HepG2 (cell line): Measurements from ENCODE around the gene MEGF11. TPM values are rescaled to one million over a fixed set of nuclear protein-coding genes. Genes with fewer than 3 reads are reported as not detected.

ENCODE experiments used
- HNF4A ChIP-seq: sonication (generic); formaldehyde crosslinking; IDR thresholded peaks from 2 replicates; pipeline ENCODE4 v1.4.0; 2020; ENCODE audit warnings: missing genetic modification reagents
- KDM5A ChIP-seq: fragments of 200-600 bp; sonication (generic); IDR thresholded peaks from 2 replicates; pipeline ENCODE4 v1.7.0; 2018; ENCODE audit warnings: antibody characterized with exemption, mild to moderate bottlenecking, low read length, borderline replicate concordance
- KMT2B ChIP-seq: IDR thresholded peaks from 2 replicates; pipeline ENCODE4 v1.6.1; 2016; ENCODE audit warnings: missing genetic modification reagents, missing compliant biosample characterization
- TRIM24 ChIP-seq: sonication (generic); formaldehyde crosslinking; IDR thresholded peaks from 2 replicates; pipeline ENCODE4 v1.8.0; 2022; ENCODE audit warnings: mild to moderate bottlenecking, missing genetic modification reagents
- ZFP90 ChIP-seq: sonication (generic); formaldehyde crosslinking; IDR thresholded peaks from 2 replicates; pipeline ENCODE4 v1.8.0; 2022; ENCODE audit warnings: missing genetic modification reagents, mild to moderate bottlenecking, inconsistent platforms, borderline replicate concordance
- ZMYM3 ChIP-seq: sonication (generic); formaldehyde crosslinking; IDR thresholded peaks from 2 replicates; pipeline ENCODE4 v1.5.1; 2020; ENCODE audit warnings: mild to moderate bottlenecking, missing genetic modification reagents
- ZNF296 ChIP-seq: sonication (generic); formaldehyde crosslinking; conservative IDR thresholded peaks from 2 replicates; pipeline ENCODE4 v1.5.0; 2020; ENCODE audit warnings: mild to moderate bottlenecking, missing genetic modification reagents
- ZNF329 ChIP-seq: sonication (generic); formaldehyde crosslinking; IDR thresholded peaks from 2 replicates; pipeline ENCODE4 v1.9.0; 2021; ENCODE audit warnings: low read depth, mild to moderate bottlenecking, missing genetic modification reagents
- ZNF446 ChIP-seq: sonication (generic); formaldehyde crosslinking; IDR thresholded peaks from 2 replicates; pipeline ENCODE4 v1.5.0; 2020; ENCODE audit warnings: mild to moderate bottlenecking, missing genetic modification reagents
- ZNF572 ChIP-seq: sonication (generic); formaldehyde crosslinking; IDR thresholded peaks from 2 replicates; pipeline ENCODE4 v1.5.1; 2020; ENCODE audit warnings: mild to moderate bottlenecking, missing genetic modification reagents
- polyA plus RNA-seq, 8 experiments: library from polyadenylated mRNA; depleted of rRNA in 3 of 8; stranded (reverse) in 7 of 8; unstranded in 1 of 8; fragments of >200 nt; fragmentation: Illumina TruSeq in 4 of 8; extraction: Trizol in 4 of 8; gene quantifications; 2 replicates each; pipeline versions ENCODE4 v1.2.1 to v1.2.3, GENCODE V29; 2011 to 2016; ENCODE audit warnings: low read depth in 4 of 8, missing spikeins in 1 of 8, mixed read lengths in 1 of 8; ENCODE audit not compliant: insufficient read depth in 1 of 8
- total RNA-seq, 5 experiments: library from RNA; depleted of rRNA; stranded (reverse); fragments of >200 nt; fragmentation: Illumina TruSeq; extraction: Trizol; gene quantifications; 2 replicates each; pipeline ENCODE4 v1.2.3, GENCODE V29; 2016; ENCODE audit warnings: low read depth in 1 of 5
- TF ChIP-seq, protein P1 (sequence below): sonication (generic); formaldehyde crosslinking; IDR thresholded peaks from 2 replicates; pipeline ENCODE4 v1.4.0; 2020; ENCODE audit warnings: mild to moderate bottlenecking, missing genetic modification reagents
- TF ChIP-seq, protein P2 (sequence below): sonication (generic); formaldehyde crosslinking; IDR thresholded peaks from 2 replicates; pipeline ENCODE4 v1.9.0; 2021; ENCODE audit warnings: missing genetic modification reagents, mild to moderate bottlenecking, borderline replicate concordance
- TF ChIP-seq, protein P3 (sequence below): sonication (generic); formaldehyde crosslinking; IDR thresholded peaks from 2 replicates; pipeline ENCODE4 v1.4.0; 2020; ENCODE audit warnings: missing genetic modification reagents
- TF ChIP-seq, protein P4 (sequence below): sonication (generic); formaldehyde crosslinking; IDR thresholded peaks from 2 replicates; pipeline ENCODE4 v1.4.0; 2020; ENCODE audit warnings: missing genetic modification reagents, borderline replicate concordance

The MEGF11 gene
- total and polyA plus RNA-seq, 2 of the 13 experiments (the other 11 are each of a cell fraction or from before 2014, with no cell fraction given), result not detected

DNA sequence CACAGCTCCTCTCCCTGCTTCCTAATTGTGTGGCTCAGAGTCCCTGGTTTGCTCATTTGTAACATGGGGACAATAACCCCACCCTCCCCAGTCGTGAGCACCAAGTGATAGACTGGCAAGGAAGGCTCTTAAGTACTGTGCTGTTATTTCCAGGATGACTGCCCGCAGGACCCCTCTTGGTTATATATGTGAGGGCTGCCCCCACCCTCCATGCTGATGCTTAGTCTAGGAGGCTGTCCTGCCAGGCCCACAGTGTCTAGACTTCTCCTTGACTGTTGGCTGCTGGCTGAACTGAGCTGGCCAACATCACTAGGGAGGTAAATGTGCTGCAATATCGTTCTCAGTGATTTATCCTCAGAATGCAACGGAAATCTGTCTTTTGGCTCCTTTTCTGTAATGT, 339.2 kb downstream of the MEGF11 start (continued):
- no peak for TF ChIP-seq ZNF446 (CRISPR knock-in tag)
- TF ChIP-seq, protein P1, sequence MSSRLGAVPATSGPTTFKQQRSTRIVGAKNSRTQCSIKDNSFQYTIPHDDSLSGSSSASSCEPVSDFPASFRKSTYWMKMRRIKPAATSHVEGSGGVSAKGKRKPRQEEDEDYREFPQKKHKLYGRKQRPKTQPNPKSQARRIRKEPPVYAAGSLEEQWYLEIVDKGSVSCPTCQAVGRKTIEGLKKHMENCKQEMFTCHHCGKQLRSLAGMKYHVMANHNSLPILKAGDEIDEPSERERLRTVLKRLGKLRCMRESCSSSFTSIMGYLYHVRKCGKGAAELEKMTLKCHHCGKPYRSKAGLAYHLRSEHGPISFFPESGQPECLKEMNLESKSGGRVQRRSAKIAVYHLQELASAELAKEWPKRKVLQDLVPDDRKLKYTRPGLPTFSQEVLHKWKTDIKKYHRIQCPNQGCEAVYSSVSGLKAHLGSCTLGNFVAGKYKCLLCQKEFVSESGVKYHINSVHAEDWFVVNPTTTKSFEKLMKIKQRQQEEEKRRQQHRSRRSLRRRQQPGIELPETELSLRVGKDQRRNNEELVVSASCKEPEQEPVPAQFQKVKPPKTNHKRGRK (CRISPR knock-in tag), result no peak
- TF ChIP-seq ZFP90 (CRISPR knock-in tag), result no peak
- no peak for TF ChIP-seq HNF4A (CRISPR knock-in tag)
- TF ChIP-seq, protein P2, sequence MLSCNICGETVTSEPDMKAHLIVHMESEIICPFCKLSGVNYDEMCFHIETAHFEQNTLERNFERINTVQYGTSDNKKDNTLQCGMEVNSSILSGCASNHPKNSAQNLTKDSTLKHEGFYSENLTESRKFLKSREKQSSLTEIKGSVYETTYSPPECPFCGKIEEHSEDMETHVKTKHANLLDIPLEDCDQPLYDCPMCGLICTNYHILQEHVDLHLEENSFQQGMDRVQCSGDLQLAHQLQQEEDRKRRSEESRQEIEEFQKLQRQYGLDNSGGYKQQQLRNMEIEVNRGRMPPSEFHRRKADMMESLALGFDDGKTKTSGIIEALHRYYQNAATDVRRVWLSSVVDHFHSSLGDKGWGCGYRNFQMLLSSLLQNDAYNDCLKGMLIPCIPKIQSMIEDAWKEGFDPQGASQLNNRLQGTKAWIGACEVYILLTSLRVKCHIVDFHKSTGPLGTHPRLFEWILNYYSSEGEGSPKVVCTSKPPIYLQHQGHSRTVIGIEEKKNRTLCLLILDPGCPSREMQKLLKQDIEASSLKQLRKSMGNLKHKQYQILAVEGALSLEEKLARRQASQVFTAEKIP (CRISPR knock-in tag), result no peak
- TF ChIP-seq ZNF572 (CRISPR knock-in tag), result no peak
- no peak for TF ChIP-seq ZNF329 (CRISPR knock-in tag)
- TF ChIP-seq, protein P3, sequence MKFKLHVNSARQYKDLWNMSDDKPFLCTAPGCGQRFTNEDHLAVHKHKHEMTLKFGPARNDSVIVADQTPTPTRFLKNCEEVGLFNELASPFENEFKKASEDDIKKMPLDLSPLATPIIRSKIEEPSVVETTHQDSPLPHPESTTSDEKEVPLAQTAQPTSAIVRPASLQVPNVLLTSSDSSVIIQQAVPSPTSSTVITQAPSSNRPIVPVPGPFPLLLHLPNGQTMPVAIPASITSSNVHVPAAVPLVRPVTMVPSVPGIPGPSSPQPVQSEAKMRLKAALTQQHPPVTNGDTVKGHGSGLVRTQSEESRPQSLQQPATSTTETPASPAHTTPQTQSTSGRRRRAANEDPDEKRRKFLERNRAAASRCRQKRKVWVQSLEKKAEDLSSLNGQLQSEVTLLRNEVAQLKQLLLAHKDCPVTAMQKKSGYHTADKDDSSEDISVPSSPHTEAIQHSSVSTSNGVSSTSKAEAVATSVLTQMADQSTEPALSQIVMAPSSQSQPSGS (CRISPR knock-in tag), result no peak
- TF ChIP-seq ZMYM3, result no peak
- no peak for TF ChIP-seq TRIM24 (CRISPR knock-in tag)
- no peak for TF ChIP-seq KDM5A
- TF ChIP-seq ZNF296 (CRISPR knock-in tag), result no peak
- TF ChIP-seq, protein P4, sequence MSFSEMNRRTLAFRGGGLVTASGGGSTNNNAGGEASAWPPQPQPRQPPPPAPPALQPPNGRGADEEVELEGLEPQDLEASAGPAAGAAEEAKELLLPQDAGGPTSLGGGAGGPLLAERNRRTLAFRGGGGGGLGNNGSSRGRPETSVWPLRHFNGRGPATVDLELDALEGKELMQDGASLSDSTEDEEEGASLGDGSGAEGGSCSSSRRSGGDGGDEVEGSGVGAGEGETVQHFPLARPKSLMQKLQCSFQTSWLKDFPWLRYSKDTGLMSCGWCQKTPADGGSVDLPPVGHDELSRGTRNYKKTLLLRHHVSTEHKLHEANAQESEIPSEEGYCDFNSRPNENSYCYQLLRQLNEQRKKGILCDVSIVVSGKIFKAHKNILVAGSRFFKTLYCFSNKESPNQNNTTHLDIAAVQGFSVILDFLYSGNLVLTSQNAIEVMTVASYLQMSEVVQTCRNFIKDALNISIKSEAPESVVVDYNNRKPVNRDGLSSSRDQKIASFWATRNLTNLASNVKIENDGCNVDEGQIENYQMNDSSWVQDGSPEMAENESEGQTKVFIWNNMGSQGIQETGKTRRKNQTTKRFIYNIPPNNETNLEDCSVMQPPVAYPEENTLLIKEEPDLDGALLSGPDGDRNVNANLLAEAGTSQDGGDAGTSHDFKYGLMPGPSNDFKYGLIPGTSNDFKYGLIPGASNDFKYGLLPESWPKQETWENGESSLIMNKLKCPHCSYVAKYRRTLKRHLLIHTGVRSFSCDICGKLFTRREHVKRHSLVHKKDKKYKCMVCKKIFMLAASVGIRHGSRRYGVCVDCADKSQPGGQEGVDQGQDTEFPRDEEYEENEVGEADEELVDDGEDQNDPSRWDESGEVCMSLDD, result no peak
- TF ChIP-seq KMT2B (CRISPR knock-in tag), result no peak
